Colonic mucosa (tissue), 4 donors: Measurements from ENCODE around the gene PAK3. TPM values are rescaled to one million over a fixed set of nuclear protein-coding genes. Genes with fewer than 3 reads are reported as not detected.

Source experiments
- DNase-seq: peaks from one replicate; pipeline ENCODE4 v3.0.0-alpha.2; 2020
- H3K27ac ChIP-seq: fragments of 200-600 bp; one replicate; pipeline ENCODE4 v1.8.0; 2021
- H3K27me3 ChIP-seq: fragments of 200-600 bp; one replicate; pipeline ENCODE4 v1.8.0; 2021
- H3K36me3 ChIP-seq: fragments of 200-600 bp; one replicate; pipeline ENCODE4 v1.8.0; 2021
- H3K4me1 ChIP-seq: fragments of 200-600 bp; one replicate; pipeline ENCODE4 v1.8.0; 2021; ENCODE audit warnings: mild to moderate bottlenecking
- H3K4me3 ChIP-seq: fragments of 200-600 bp; one replicate; pipeline ENCODE4 v1.8.0; 2021
- H3K9ac ChIP-seq, 2 donors: one replicate each; pipeline ENCODE4 v1.7.0; 2013; ENCODE audit warnings: control low read depth in 2 of 2, low read depth in 2 of 2, low read length in 2 of 2
- H3K9me3 ChIP-seq: fragments of 200-600 bp; one replicate; pipeline ENCODE4 v1.8.0; 2021
- CTCF ChIP-seq: fragments of 200-600 bp; IDR thresholded peaks from one replicate; pipeline ENCODE4 v1.8.0; 2022; ENCODE audit warnings: antibody characterized with exemption, mild to moderate bottlenecking
- intact Hi-C: fragments of 100-400 bp; cut with DNase I; formaldehyde crosslinking; loops from one replicate; pipeline ENCODE4 v1.14.1; 2022
- total RNA-seq, 2 donors: library from RNA; stranded (reverse); fragmentation: NEBNext Ultra II Directional in 1 of 2; extraction: Animal tissue kit (Norgen Biotek cat#: 25700) in 1 of 2; gene quantifications; one replicate each; pipeline ENCODE4 v1.2.1, GENCODE V29; 2021
- donor health status: healthy.
- donor health status: DM: no; HTN: no; CAD: no.
- donor health status: DM: no; HTN: no; CAD: no.

PAK3 gene
- total RNA-seq, 2 donors from 2014 or later: 0.25 to 0.66 TPM

DNA sequence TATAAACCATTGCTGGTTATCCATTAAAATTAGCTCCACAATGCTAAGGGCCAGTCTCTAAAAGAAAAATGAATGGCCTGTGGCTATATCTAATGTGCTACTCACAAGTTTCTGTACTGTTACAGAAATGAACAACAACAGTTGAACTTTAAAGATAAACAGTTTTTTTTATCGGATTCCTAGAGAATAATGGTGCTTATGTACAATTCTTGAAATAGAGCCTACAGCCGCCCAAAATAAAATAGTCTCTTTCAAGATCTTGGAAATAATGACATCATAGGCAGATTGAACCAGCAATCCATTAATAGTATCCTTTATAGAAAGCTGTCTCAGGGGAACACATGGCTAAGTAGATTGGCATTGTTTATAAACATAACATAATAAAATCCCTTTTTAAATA, 23.4 kb downstream of the PAK3 start:
- Histone ChIP-seq H3K36me3 (no peaks in the 10 kb centered on the region), H3K27ac (no peak overlapping the region), H3K9ac (no peak overlapping the region), H3K27me3 (no peaks in the 10 kb centered on the region), H3K9me3 (no peaks in the 10 kb centered on the region), H3K4me3 (no peak overlapping the region), H3K4me1 (no peaks in the 10 kb centered on the region)
- intact Hi-C loops: no loop called here
- DNase-seq: no peak
- TF ChIP-seq CTCF: no peak

GRCh38 chrX:111123125-111123524, 27.1 kb downstream of the PAK3 start:
- intact Hi-C loops: no loop called here
- TF ChIP-seq CTCF: no peak
- Histone ChIP-seq H3K36me3 (no peaks in the 10 kb centered on the region), H3K4me1 (no peaks in the 10 kb centered on the region), H3K27ac (no peak overlapping the region), H3K4me3 (no peak overlapping the region), H3K9ac (no peak overlapping the region), H3K27me3 (no peaks in the 10 kb centered on the region), H3K9me3 (no peaks in the 10 kb centered on the region)
- no peak for DNase-seq

GRCh38 chrX:111123606-111124179, 27.7 kb downstream of the PAK3 start:
- Histone ChIP-seq H3K27me3 (no peaks in the 10 kb centered on the region), H3K36me3 (no peaks in the 10 kb centered on the region), H3K9me3 (no peaks in the 10 kb centered on the region), H3K9ac (no peak overlapping the region), H3K4me3 (no peak overlapping the region), H3K27ac (no peak overlapping the region), H3K4me1 (no peaks in the 10 kb centered on the region)
- TF ChIP-seq CTCF: no peak
- intact Hi-C loops: no loop called here
- DNase-seq: no peak

DNA sequence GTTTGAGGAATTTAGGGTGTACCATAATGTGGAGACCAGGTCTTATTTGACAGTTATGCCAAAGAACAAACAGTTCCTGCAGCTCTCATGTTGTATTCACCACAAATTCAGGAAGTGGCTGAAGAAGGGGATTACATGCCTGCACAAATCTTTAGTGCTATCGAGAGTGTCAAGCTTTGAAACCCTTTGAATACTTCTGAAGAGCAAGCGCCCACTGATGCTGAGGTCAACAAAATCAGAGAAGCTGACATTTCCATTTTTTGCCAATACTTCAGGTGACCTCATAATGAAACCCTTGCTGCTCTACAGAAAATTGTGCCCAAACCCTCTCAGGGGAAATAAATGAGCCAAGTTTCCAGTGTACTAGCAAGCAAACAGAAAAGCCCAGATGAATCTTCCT, 28.4 kb downstream of the PAK3 start:
- TF ChIP-seq CTCF: no peak
- Histone ChIP-seq H3K9ac (no peak overlapping the region), H3K27me3 (no peaks in the 10 kb centered on the region), H3K4me3 (no peak overlapping the region), H3K36me3 (no peaks in the 10 kb centered on the region), H3K9me3 (no peaks in the 10 kb centered on the region), H3K27ac (no peak overlapping the region), H3K4me1 (no peaks in the 10 kb centered on the region)
- intact Hi-C loops: no loop called here
- no peak for DNase-seq

DNA sequence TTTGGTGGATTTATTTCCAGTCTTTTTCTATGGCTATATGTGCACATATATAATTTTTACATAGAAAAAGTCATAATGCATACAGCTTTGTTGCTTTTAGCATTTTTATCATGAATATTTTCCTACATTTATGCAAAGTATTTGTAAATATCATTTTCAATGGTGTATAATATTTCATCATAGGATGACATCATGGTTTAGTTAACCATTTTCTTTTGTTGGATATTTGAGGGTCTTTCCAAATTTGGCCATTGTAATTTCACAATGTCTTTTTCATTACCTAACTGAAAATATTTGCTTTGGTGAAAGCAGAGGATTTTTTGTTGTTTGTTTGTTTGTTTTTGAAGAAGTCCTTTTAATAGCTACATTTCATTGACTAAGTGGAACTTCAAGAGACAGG, 31.0 kb downstream of the PAK3 start:
- Histone ChIP-seq H3K36me3 (no peaks in the 10 kb centered on the region), H3K9ac (no peak overlapping the region)
- intact Hi-C loops: no loop called here

More for the DNA sequence above, 31.0 kb downstream of the PAK3 start:
- Histone ChIP-seq H3K27ac (no peak overlapping the region), H3K27me3 (no peaks in the 10 kb centered on the region), H3K4me1 (no peaks in the 10 kb centered on the region), H3K9me3 (no peaks in the 10 kb centered on the region), H3K4me3 (no peak overlapping the region)
- DNase-seq: no peak
- TF ChIP-seq CTCF: no peak
